ENCODE measurements around the gene IQSEC3.

IQSEC3 gene

GRCh38 chr12:78981-79380 lies 12.4 kb downstream of the IQSEC3 start:
- DNase-seq (ENCODE audit: low read depth in 2 of 2), result no peak

GRCh38 chr12:80681-81190 lies 14.2 kb downstream of the IQSEC3 start:
- DNase-seq (ENCODE audit: low read depth in 2 of 2), result no peak

- no peak for DNase-seq (ENCODE audit: low read depth in 2 of 2)
Observed at GRCh38 chr12:82740-83139, 16.2 kb downstream of the IQSEC3 start.

DNA sequence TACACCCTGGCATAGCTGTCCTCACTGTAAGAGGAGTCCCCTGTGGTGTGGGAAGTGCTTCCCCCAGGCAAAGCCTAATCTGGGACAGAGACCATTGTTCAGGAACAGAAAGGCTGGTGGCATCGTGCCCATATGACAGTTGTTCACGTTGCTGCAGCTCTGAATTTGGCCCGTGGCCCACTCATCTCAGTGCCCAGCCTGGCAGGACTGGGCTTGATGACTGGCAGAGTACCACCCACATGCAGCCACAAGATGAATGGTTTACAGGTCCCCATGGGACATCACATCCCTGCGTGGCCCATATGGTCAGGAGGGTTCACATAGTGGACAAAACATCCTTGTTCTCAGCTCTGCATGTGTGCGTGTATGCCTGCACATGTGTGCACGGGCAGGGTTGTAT lies 17.5 kb downstream of the IQSEC3 start:
- no peak for DNase-seq (ENCODE audit: low read depth in 2 of 2)

DNA sequence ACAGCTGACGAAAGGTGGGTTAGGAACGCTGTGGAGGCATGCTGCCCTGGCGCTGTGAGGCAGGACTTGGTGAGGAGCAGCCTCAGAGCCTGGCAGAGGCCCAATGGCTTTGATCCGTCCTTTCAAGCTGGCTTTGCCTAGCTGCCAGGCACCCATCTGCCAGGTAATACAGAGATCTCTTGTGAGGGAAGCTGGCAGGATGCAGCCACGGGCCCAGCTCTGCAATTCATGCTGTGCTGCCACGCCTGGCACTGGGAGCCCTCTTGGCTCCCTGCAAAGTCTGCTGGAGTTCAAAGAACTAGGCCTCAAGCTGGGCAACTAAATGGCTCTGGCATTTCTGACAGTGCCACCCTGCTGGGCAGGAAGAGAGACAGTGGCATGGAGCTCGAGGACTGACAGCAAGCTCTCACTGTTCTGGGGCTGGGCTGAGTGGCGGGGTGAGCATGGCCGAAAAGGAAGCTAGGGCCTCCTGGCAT lies 18.7 kb downstream of the IQSEC3 start:
- DNase-seq (ENCODE audit: low read depth in 2 of 2), result no peak

- DNase-seq (ENCODE audit: low read depth in 2 of 2), result no peak
Observed at GRCh38 chr12:87315-87714, 20.7 kb downstream of the IQSEC3 start.

DNA sequence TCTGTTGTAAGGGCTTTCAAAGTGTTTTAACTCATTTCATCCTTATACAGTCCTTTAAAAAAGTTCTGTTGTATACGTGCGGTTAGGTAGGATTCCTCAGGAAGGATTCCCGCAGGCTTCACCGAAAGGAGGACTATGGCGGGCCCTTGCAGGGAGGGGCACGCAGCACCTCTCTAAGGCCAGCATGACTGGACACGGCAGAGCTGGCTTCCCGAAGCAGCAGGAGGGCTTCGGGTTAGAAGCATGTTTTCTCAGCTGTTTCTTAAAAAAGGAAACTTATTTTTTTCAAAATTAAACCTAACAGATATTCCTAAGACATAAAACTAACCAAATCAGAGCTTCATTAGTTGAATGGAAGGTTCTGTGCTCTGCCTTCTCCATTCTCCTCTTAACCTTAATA lies 21.3 kb downstream of the IQSEC3 start:
- DNase-seq (ENCODE audit: low read depth in 2 of 2), result no peak

GRCh38 chr12:89653-90052 lies 23.1 kb downstream of the IQSEC3 start:
- no peak for DNase-seq (ENCODE audit: low read depth in 2 of 2)

DNA sequence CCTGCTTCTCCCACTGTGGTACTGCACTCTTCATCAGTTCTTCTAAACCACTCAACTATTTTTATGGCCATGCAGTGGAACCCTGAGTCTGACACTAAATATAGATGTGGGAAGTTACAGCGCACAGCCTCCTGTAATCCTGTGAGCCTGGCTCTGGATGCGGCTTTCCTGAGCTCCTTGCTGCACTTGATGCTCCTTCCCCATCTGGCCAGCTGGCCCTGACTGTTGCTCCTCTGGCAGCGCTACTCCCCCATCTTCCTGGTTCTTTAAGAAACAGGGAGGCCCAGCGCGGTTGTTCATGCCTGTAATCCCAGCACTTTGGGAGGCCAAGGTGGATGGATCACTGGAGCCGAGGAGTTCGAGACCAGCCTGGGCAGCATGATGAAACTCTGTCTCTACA lies 24.6 kb downstream of the IQSEC3 start:
- no peak for DNase-seq (ENCODE audit: low read depth in 2 of 2)

GRCh38 chr12:93266-94005 lies 26.9 kb downstream of the IQSEC3 start:
- no peak for DNase-seq (ENCODE audit: low read depth in 2 of 2)

- DNase-seq (ENCODE audit: low read depth in 2 of 2), result no peak
Observed at GRCh38 chr12:96543-96942, 30.0 kb downstream of the IQSEC3 start.

GRCh38 chr12:98924-99352 lies 32.4 kb downstream of the IQSEC3 start:
- no peak for DNase-seq (ENCODE audit: low read depth in 2 of 2)

DNA sequence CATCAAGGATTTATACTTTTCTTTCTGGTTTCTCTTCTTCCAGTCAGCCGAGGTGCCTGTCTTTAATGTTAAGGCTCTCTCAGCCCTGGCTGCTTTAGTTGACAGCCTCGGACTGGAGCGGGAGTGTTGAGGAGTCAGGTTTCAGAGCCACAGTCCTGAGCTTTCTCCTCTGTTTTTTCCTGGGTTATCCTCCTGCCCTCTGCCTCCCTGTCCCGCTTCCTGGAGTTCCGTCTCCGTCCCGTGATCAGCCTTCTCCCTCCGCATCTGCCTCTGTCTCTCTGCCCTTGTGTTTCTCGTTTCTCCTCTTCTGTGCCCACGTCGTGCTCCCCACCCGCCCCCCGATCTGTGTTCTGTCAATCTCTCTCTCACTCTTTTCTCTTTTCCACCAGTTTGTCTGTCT lies 33.0 kb downstream of the IQSEC3 start:
- DNase-seq (ENCODE audit: low read depth in 2 of 2), result no peak

GRCh38 chr12:101969-102878 lies 35.7 kb downstream of the IQSEC3 start:
- no peak for DNase-seq (ENCODE audit: low read depth in 2 of 2)

- DNase-seq (ENCODE audit: low read depth in 2 of 2), result no peak
Observed at GRCh38 chr12:102879-103168, 36.3 kb downstream of the IQSEC3 start.

- DNase-seq (ENCODE audit: low read depth in 2 of 2), result no peak
Observed at GRCh38 chr12:103169-103981, 36.8 kb downstream of the IQSEC3 start.

DNA sequence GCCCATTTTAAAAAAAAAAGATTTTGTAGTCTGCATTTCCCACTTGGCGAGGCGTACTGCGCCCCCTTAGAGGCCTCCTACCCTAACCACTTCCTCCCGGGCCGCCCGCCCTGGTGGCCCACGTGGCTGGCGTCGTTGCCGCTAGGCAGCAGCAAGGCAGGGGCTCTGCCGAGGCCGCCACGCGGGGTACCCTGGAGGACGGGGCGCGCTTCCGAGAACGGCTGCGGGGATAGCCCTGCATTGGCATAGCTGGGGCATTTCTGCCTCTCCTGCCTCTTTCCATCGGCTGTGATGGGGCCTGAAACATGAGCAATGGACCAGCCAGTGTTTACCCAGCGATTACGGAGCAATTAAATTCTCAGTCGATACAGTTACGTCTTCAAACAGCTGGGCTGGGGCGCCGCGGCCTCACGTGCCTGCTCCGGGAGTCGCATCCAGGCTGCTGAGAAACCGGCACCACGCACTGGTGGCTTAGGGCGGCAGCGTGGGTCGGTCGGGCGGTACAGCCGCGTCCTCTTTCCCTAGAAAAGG lies 38.0 kb downstream of the IQSEC3 start:
- DNase-seq (ENCODE audit: low read depth in 2 of 2), result peak in 1 of 2 donors; percentile 7

- no peak for DNase-seq (ENCODE audit: low read depth in 2 of 2)
Observed at GRCh38 chr12:105696-106095, 39.1 kb downstream of the IQSEC3 start.

- DNase-seq (ENCODE audit: low read depth in 2 of 2), result no peak
Observed at GRCh38 chr12:106118-106591, 39.6 kb downstream of the IQSEC3 start.

DNA sequence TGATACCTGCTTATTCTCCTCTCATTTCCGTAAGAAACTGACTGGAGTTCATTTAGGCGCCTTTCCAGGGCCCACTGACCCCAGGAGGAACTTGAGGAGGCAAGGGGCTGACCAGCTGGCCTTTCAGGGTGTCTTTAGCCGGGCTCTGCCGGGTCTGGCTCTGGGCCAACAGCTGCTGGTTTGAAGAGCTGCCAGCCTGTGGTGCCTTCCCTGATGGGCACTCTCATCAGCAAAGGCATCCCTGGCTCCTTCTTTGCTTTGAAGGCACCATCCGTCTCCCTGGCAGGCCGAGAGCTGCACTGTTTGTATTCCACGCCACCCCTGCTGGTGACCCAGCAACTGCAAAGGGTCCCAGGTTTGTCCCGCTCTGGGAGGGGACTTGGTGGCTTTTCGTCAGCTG lies 42.0 kb downstream of the IQSEC3 start:
- DNase-seq (ENCODE audit: low read depth in 2 of 2), result no peak

GRCh38 chr12:109446-109845 lies 42.9 kb downstream of the IQSEC3 start:
- DNase-seq (ENCODE audit: low read depth in 2 of 2), result no peak

DNA sequence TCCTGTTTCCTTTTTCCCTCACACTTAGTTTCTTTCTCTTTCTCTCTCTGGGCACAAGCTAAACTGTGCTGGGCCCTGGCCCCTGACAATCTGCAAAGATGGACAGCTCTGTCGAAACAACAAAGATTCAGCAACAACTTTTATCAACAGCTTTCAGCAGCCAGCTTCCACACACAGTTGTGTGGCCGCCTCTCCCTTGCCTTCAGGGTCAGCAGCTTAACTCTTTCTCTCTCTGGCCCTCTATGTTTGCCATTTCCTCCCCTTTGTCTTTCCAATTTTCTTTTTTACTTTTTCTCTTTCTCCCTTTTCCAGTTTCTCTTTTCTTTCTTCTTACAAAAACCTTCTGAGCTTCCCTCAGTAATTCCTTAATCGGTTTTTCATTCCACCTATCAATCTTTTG lies 43.3 kb downstream of the IQSEC3 start:
- no peak for DNase-seq (ENCODE audit: low read depth in 2 of 2)
